ENCODE measurements around the gene KCNK7.
A peak's percentile ranks its signal among the peaks of the same experiment; 100 is the strongest.

The KCNK7 gene

GRCh38 chr11:65546217-65546958 lies 49.2 kb downstream of the KCNK7 start:
- in situ Hi-C loops (cut with MboI; ENCODE audit: low sequenced_read_pairs, unreplicated experiment) = no loop called here
- peak; percentile 99 for DNase-seq (ENCODE audit: low spot score)
- TF ChIP-seq CTCF (IDR thresholded peaks at IDR 0.05; ENCODE audit: borderline replicate concordance, control extremely low read depth, extremely low read depth, insufficient read depth, missing control alignments) = no peak

GRCh38 chr11:65545853-65546216 lies 49.8 kb downstream of the KCNK7 start:
- in situ Hi-C loops (cut with MboI; ENCODE audit: low sequenced_read_pairs, unreplicated experiment) = no loop called here
- no peak for TF ChIP-seq CTCF (IDR thresholded peaks at IDR 0.05; ENCODE audit: borderline replicate concordance, control extremely low read depth, extremely low read depth, insufficient read depth, missing control alignments)
- no peak for DNase-seq (ENCODE audit: low spot score)
